ENCODE results near the gene SNRPD1.

DNA sequence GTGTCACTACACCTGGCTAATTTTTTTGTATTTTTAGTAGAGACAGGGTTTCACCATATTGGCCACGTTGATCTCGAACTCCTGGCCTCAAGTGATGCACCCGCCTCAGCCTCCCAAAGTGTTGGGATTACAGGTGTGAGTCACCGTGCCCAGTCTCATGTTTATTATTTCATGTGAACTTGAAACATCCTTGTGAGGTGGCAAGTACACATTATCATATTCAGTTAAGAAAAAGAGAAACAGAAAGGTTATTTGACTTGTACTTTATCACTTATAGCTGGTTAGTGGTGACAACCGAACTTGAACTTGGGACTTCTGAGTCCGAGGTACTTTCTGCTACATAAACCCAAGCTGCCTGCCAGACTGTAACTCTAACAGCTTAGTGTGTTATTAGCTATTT lies 68.0 kb downstream of the SNRPD1 start:
- TF ChIP-seq, protein P1, sequence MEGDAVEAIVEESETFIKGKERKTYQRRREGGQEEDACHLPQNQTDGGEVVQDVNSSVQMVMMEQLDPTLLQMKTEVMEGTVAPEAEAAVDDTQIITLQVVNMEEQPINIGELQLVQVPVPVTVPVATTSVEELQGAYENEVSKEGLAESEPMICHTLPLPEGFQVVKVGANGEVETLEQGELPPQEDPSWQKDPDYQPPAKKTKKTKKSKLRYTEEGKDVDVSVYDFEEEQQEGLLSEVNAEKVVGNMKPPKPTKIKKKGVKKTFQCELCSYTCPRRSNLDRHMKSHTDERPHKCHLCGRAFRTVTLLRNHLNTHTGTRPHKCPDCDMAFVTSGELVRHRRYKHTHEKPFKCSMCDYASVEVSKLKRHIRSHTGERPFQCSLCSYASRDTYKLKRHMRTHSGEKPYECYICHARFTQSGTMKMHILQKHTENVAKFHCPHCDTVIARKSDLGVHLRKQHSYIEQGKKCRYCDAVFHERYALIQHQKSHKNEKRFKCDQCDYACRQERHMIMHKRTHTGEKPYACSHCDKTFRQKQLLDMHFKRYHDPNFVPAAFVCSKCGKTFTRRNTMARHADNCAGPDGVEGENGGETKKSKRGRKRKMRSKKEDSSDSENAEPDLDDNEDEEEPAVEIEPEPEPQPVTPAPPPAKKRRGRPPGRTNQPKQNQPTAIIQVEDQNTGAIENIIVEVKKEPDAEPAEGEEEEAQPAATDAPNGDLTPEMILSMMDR (IDR thresholded peaks at IDR 0.05; ENCODE audit: poor library complexity) = no peak
- TF ChIP-seq EZH2 (IDR thresholded peaks at IDR 0.05; ENCODE audit: borderline replicate concordance) = no peak
- TF ChIP-seq EZH2phosphoT487 (IDR thresholded peaks at IDR 0.05; ENCODE audit: low read depth, severe bottlenecking, unreplicated experiment) = no peak

All from hepatocyte (in vitro differentiated cells).